IMR-90 (cell line): ENCODE measurements around the gene FAM83E.

ENCODE experiments used
- TF ChIP-seq, protein P1 (sequence below): fragments of 150-350 bp; IDR thresholded peaks from 2 replicates; pipeline ENCODE4 v1.6.1; 2017; ENCODE audit warnings: mild to moderate bottlenecking, antibody characterized with exemption, low read length, low read depth
- TF ChIP-seq, protein P2 (sequence below): conservative IDR thresholded peaks from 2 replicates; pipeline ENCODE4 v1.5.1; 2012; ENCODE audit warnings: mild to moderate bottlenecking, low read depth, low read length, improper control_type of control experiment

DNA sequence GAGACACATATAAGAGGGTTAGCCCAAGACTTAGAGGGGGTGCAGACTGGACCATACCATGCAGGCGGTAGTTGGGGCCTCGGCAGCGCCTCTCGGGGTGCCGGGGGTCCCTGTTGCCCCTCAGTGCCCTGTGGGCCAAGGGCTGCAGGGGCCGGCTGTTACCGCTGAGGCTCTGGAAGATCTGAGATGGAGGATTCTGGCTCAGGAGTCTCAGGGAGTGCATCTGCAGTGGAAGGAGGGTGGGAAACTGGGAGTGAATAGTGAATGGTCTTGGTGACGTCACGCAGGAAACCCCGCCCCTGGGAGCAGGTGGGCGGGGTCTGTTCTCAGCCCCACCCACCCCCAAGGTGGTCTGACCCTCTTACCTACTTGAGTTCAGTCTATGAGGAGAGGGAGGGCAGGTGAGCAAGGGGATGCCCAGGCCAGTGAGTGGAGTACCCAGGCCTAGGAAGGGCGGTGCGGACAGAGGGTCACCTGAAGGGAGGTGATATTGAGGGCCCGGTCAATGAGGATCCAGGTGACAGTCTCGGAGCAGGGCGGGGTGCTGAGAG, 24.0 kb upstream of the FAM83E start:
- TF ChIP-seq, protein P1, sequence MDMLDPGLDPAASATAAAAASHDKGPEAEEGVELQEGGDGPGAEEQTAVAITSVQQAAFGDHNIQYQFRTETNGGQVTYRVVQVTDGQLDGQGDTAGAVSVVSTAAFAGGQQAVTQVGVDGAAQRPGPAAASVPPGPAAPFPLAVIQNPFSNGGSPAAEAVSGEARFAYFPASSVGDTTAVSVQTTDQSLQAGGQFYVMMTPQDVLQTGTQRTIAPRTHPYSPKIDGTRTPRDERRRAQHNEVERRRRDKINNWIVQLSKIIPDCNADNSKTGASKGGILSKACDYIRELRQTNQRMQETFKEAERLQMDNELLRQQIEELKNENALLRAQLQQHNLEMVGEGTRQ, result no peak
- TF ChIP-seq, protein P2, sequence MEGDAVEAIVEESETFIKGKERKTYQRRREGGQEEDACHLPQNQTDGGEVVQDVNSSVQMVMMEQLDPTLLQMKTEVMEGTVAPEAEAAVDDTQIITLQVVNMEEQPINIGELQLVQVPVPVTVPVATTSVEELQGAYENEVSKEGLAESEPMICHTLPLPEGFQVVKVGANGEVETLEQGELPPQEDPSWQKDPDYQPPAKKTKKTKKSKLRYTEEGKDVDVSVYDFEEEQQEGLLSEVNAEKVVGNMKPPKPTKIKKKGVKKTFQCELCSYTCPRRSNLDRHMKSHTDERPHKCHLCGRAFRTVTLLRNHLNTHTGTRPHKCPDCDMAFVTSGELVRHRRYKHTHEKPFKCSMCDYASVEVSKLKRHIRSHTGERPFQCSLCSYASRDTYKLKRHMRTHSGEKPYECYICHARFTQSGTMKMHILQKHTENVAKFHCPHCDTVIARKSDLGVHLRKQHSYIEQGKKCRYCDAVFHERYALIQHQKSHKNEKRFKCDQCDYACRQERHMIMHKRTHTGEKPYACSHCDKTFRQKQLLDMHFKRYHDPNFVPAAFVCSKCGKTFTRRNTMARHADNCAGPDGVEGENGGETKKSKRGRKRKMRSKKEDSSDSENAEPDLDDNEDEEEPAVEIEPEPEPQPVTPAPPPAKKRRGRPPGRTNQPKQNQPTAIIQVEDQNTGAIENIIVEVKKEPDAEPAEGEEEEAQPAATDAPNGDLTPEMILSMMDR, result no peak
